Activated gamma-delta T cell treated with Interleukin-2 at 50 U/mL for 16 hours (primary cell): Measurements from ENCODE around the gene CSMD2.
"Not testable (repeated sequence)": the region's sequence is repeated elsewhere in the genome, so short reads cannot be mapped to it uniquely, and the experiment has no call there.

Source experiments
- DNase-seq: peaks from one replicate; pipeline ENCODE4 v3.0.0-alpha.2; 2020

CSMD2 gene

DNA sequence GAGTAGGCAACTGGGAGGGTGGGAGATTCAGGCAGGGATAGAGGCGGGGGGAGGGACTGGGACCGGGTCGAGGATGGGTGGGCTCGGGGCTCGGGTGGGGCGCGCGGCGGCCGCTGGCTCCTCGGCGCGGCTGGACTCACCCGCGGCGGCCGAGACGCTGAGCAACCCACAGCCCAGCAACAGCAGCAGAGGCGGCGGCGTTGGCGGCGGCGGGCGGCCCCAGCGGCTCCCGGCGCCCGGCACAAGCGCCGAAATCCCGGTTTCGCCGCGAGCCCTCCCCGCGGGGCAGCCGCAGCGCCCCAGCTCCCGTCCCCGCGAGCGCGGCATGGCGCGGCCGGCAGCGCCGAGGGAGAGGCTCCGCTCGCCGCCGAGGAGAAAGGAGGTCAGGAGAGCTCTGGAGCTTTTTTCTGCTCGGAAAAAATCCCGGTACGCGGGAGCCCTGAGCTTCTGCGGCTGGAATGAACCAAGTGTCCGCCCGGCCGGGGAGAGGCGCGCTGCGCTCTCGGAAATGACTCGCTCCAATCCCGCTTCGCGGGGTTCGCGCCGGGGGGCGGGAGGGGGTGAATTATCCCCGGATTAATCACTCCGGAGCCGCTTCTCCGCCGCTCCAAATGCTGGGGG is at the start of gene CSMD2:
CSMD2 (minus strand) TSS at position 460 of the 621 bp plus-strand sequence; CDS start at position 327, 133 bp downstream.
- DNase-seq, result no peak

GRCh38 chr1:34213956-34214355 is 48.9 kb upstream of the CSMD2 start:
- DNase-seq, result no peak

GRCh38 chr1:34212673-34213072 is 47.6 kb upstream of the CSMD2 start:
- no peak for DNase-seq

- no peak for DNase-seq
Observed at GRCh38 chr1:34199927-34200326, 34.9 kb upstream of the CSMD2 start.

DNA sequence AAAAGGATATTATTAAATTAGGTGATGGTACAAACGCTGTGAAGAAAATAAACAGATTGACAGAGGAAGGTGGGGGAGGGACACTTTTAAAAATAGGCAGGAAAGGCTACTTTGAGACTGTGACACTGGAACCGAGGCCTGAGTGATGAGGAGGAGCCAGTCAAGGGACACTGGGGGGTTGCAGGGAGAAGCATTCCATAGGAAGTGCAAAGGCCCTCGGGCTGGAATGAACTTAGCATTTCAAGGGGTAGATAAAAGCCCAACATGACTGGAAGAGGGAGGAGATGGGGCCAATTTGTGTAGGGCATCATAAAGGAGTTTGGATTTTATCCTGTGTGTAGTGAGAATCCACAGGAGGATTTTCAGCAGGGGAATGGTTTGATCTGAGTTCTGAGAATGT is 27.6 kb upstream of the CSMD2 start:
- DNase-seq, result no peak

- DNase-seq, result no peak
Observed at GRCh38 chr1:34190692-34191091, 25.7 kb upstream of the CSMD2 start.

DNA sequence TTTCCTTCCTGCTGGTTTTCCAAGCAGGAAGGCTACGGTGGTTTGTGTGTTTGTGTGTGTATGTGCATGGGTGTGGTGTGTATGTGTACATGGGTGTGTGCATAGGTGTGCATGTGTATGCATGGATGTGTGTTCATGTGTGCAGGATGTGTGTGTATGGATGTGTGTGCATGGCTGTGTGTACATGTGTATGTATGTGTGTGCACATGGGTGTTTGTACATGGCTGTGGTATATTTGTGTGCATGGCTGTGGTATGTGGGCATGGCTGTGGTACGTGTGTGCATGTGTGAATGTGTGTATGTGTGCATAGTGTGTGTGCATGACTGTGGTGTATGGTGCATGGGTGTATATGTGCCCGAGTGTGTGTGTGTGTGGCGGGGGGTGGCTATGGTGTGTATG is 24.0 kb upstream of the CSMD2 start:
- DNase-seq, result no peak

DNA sequence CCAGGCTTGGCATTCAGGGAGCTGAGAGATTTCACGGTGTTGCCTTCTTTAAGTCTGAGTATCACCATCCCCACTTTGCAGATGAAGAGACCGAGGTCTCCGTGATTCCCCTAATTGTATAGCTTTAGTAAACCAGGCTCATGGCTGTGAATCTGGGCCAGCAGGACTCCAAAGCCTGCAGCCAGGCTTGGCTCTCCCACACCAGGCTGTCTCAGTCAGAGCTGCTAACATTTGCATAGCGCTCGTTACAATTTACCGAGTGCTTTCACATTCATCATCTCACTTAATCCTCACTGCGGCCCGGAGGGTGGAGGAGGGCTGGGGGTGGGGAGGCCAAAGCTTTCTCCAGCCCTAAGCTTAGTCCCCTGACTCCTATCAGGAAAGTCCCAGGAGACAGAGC is 23.4 kb upstream of the CSMD2 start:
- no peak for DNase-seq

- no peak for DNase-seq
Observed at GRCh38 chr1:34186741-34187494, 21.9 kb upstream of the CSMD2 start.

- not testable (repeated sequence) for DNase-seq
Observed at GRCh38 chr1:34183381-34183780, 18.4 kb upstream of the CSMD2 start.

DNA sequence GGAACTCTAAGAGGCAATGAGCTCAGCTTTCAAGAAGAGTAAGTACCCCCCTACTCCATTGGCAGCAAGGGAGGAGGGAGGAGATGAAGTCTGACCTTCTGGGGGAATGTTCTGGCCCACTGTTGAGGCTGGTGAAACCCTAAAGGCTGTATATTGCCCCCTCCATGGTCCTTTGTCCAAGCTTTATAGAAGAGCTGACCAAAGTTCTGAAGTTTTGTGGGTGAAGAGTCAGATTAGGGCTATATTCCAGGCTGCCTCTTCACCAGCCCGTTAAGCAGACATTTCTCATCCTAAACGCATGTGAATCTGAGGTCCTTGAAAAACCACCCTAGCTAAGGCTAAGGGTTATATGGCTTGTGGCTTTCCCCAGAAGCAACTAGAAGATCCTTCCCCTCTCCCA is 13.0 kb upstream of the CSMD2 start:
- DNase-seq, result no peak

- no peak for DNase-seq
Observed at GRCh38 chr1:34176830-34177603, 12.0 kb upstream of the CSMD2 start, which contains the start of gene C1orf94. Gene C1orf94, plus strand, starts transcription at chr1:34176907. Its CDS starts 883 bp downstream, at chr1:34177790.

DNA sequence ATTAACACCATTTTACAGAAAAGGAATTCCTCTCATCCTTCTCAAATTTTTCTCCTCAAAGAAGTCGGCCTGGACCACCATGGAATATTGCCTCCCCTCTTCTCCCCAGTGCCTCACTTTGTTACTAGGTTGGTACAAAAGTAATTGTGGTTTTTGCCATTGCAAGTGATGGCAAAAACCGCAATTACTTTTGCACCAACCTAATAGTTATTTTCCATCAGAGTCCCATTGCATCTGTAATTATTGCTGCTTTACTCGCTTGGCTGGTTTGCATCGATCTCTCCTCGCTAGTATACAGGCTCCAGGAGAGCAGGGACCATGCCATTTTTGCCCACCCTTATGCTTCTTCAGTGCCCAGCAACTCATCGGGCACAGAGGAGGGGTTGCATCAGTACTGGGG is 10.7 kb upstream of the CSMD2 start:
- DNase-seq, result no peak

- DNase-seq, result no peak
Observed at GRCh38 chr1:34167389-34167788, 2.4 kb upstream of the CSMD2 start.

DNA sequence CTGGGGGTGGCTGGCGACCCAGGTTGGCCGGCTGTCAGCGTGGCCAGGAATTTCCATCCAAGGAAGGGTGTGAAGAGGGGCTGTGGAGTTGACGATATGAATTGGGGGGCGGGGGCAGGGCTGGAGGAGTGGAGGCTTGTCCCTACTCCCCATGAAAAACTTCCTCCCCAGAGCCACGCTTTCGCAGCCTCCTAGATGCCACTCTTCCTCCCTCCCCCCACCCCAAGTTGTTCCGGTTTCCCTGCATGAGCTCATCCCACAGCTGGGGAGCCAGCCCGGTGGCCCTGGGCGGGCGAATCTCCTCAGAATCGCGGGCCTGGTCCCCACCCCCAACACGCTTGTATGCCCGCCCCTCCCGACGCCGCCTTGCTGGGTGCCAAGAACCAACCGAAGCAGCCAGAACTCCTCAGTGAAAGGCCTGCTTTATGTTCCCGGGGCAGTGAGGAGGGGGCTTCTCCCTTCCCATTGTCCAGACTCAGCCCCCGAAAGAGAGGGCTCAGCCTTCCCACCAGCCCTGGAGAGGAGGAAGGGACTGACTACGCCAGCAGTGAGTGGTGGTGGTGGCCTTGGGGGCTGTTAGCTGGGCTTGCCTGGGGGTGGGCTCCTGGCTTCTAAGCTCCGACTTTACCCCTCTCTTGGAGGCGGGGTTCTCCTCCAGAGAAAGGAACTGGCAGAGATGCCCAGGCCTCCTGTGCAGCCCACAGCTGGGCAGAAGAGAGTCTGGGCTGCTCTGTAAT is 1.8 kb upstream of the CSMD2 start:
- DNase-seq, result no peak

DNA sequence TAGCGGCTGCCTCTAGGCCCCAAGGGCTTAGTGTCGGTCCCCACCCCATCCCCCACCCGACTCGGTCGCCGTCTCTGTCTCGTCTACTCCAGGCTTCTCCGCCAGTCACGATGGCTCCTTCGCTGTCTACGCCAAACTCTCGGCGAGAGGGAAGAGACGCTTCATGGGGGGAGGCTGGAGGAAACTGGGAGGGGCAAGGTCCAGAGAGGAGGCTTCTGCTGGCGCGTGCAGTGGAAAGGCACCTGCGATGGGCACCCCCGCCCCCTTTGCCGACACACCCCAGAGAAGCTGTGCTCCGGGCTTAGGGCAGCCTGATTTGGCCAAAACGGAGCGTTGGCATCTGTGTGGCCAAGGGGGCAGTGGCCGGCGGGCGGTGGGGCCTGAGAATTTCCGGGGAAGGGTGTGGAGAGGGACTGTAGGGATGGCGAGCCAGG is 1.2 kb upstream of the CSMD2 start:
- DNase-seq, result no peak

DNA sequence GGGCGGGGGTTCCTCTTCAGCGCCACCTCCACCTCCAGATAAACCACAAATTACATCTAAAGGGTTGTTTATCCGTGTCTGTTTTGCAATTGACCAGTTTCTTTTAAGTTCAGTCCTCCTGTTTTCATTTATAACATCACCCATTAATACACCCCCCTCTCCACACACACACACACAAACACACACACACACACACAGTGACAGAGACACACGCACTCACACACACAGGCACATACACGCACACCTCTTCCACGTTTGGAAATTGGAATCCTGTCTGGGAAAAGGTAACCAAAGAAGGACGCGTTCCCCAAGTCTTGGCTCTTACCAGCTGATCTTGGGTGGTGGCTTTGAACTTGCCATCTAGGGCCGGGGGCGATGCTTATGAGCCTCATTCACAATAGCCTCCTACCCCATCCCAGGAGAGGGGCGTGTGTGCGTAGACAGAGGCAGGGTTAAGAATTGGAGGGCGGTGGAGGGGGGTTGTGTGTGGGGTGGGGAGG is 442 bp upstream of the CSMD2 start:
- no peak for DNase-seq

GRCh38 chr1:34163792-34164731 is 968 bp downstream of the CSMD2 start:
- DNase-seq, result no peak

GRCh38 chr1:34162852-34163766 is 1.9 kb downstream of the CSMD2 start:
- no peak for DNase-seq

- DNase-seq, result no peak
Observed at GRCh38 chr1:34156739-34157138, 8.3 kb downstream of the CSMD2 start.

GRCh38 chr1:34155860-34156259 is 9.2 kb downstream of the CSMD2 start:
- no peak for DNase-seq
